ENCODE data around the gene LRRC45.
"Not testable (repeated sequence)": the region's sequence is repeated elsewhere in the genome, so short reads cannot be mapped to it uniquely, and the experiment has no call there.

LRRC45 gene

GRCh38 chr17:82036634-82037091 lies 13.6 kb downstream of the LRRC45 start:
- no peak for DNase-seq (ENCODE audit: low read depth)

DNA sequence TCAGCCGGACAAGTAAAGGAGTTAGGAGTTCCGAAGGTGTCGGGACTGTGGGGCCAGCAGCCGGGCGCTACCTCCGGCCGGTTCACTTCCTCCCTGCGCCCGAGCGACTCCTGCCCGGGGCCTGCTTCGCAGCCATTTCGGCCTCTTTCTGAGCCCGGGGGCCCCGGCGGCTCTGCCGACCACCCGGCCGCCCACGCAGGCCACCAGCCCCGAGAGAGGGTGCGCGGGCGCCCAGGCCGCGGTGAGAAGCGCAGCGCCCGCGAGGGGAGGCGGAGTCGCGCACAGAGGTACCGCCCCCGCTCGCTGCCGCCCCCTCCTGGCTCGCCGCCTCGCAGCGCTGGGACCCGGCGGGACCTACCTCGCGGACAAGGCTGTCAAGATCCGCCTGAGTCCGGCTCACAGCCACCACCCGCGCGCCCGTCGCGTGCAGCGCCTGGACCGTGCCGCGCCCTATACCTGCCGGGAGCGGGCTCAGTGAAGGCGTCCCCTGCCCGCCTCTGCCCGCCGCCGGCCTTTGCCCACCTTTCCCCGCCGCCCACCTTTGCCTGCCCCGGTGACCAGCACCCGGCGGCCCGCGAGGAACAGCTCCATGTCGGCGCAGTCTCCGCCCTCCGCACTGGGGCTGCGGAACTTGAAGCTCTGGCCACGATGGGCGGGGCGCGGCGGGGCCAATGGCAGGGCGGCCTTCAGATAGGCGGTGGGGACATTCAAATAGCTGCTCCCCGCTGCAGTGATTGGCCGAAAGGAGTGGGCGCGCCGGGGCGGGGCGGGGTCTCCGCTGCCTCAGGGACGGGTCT lies 14.2 kb downstream of the LRRC45 start, which contains the start of gene DCXR:
DCXR (minus strand) TSS at position 606 of the 797 bp plus-strand sequence; CDS start at position 591, 15 bp downstream.
- peak; percentile 83 for DNase-seq (ENCODE audit: low read depth)

DNA sequence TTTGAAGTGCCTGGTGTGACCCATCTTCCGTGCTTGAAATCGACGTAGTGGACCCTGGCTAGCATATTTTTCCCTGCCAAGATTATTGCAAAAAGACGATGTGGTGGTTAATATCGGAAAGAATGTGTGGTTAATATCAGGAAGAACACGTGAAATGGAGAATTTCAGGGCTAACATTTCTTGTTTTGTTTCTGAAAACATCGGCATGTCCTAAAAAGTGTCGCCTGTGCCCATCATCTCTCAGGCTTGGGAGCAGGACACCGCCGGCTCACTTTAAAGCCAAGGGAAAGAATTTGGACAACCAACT lies 14.7 kb downstream of the LRRC45 start:
- DNase-seq (ENCODE audit: low read depth): no peak

GRCh38 chr17:82038796-82039409 lies 15.8 kb downstream of the LRRC45 start:
- not testable (repeated sequence) for DNase-seq (ENCODE audit: low read depth)

DNA sequence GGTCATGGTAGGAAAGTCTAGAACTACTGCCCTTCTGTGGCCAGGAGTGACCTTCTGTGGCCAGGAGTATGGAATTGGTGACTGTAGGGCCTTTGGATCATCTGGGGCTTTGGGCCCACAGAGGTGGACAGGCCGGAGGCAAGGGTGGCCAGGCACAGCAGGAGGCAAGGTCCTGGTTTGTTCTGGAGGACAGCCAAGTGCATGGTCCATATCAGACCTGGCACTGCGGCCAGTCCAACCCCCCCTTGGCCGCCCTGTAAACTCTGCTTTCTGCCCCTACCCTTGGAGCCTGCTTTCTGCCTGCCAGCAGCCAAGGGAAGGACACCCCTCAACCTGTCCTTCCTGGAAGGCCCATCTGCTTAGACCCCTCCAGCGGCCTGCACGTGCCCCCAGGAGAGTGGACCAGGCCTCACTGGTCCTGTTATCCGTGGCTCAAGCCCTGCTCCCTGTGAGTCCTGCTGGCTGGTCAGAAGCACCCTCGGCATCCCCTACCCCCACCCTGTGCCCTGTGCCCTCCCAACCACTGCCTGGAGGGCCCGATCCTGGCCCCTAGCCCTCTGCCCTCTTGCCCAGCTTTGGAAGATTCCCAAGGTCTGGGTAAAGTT lies 16.7 kb downstream of the LRRC45 start:
- DNase-seq (ENCODE audit: low read depth): no peak

GRCh38 chr17:82041144-82041814 lies 18.2 kb downstream of the LRRC45 start:
- DNase-seq (ENCODE audit: low read depth): no peak

- no peak for DNase-seq (ENCODE audit: low read depth)
Measured at GRCh38 chr17:82042649-82043048, 19.5 kb downstream of the LRRC45 start.

DNA sequence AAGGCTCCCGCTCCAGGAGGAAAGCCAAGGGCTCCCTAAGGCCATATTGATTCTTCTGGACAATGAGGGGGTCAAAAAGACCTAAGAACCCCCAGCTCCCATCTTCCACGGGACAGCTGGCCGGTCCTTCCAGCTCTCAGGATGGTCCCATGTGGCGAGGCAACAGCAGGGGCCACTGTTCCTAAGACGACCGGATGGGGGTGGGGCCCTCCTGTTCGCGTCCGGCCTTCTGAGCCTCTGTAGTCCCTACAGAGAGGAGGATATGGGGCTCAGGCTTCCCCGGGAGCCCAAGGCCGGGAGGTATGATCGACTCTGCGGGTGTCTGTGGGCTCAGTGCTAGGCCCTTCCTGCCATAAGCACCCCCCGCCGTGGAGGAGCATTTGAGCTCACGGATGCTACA lies 20.4 kb downstream of the LRRC45 start:
- DNase-seq (ENCODE audit: low read depth): no peak

DNA sequence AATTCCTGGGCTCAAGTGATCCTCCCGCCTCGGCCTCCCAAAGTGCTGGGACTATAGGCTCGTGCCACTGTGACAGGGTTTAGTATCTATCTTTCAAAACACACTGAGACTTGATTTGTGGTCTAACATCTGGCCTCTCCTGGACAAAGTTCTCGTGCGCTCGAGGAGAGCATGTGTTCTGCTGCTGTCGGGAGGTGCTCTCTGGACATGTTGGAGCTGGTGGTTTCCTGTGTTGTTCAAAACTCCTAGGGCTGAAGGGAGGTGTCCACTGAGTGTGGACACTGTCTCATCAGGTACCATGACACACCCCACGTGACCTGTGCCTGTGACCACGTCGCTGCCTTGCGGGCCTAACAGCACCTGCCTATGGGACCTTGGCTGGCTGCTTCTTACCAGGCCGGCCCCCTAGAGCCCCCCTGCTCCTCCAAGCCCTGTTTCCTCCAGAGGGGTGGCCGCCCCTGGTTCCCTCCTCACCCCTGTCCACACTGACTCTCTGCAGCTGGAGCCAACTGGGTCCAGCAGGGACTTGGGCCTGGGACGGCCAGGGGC lies 22.9 kb downstream of the LRRC45 start:
- DNase-seq (ENCODE audit: low read depth): no peak

- DNase-seq (ENCODE audit: low read depth): no peak
Measured at GRCh38 chr17:82046903-82047302, 23.8 kb downstream of the LRRC45 start.

DNA sequence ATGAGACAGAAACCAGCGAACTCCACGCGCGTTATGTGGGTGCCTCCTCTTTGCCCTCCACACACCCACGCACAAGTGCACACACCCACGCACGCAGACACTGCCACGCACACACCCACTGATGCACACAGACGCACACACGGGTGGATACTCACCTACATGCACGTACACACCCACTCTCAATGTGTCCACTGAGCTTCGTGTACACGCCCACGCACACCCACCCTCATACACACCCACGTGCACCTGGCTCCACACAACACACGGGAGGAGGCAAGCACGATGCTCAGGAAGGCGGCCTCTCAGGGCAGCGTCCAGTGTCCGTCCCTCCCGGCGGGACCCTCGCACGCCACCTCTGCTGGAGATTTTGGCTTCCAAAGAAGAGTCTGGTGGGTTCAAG lies 24.3 kb downstream of the LRRC45 start:
- no peak for DNase-seq (ENCODE audit: low read depth)

GRCh38 chr17:82047914-82048570 lies 24.9 kb downstream of the LRRC45 start:
- no peak for DNase-seq (ENCODE audit: low read depth)

GRCh38 chr17:82048571-82048971 lies 25.5 kb downstream of the LRRC45 start:
- DNase-seq (ENCODE audit: low read depth): no peak

GRCh38 chr17:82049106-82049505 lies 26.0 kb downstream of the LRRC45 start:
- DNase-seq (ENCODE audit: low read depth): no peak

GRCh38 chr17:82049521-82049971 lies 26.4 kb downstream of the LRRC45 start:
- DNase-seq (ENCODE audit: low read depth): no peak

GRCh38 chr17:82050152-82050760 lies 27.2 kb downstream of the LRRC45 start:
- DNase-seq (ENCODE audit: low read depth): no peak

- no peak for DNase-seq (ENCODE audit: low read depth)
Measured at GRCh38 chr17:82050761-82051641, 27.9 kb downstream of the LRRC45 start.

DNA sequence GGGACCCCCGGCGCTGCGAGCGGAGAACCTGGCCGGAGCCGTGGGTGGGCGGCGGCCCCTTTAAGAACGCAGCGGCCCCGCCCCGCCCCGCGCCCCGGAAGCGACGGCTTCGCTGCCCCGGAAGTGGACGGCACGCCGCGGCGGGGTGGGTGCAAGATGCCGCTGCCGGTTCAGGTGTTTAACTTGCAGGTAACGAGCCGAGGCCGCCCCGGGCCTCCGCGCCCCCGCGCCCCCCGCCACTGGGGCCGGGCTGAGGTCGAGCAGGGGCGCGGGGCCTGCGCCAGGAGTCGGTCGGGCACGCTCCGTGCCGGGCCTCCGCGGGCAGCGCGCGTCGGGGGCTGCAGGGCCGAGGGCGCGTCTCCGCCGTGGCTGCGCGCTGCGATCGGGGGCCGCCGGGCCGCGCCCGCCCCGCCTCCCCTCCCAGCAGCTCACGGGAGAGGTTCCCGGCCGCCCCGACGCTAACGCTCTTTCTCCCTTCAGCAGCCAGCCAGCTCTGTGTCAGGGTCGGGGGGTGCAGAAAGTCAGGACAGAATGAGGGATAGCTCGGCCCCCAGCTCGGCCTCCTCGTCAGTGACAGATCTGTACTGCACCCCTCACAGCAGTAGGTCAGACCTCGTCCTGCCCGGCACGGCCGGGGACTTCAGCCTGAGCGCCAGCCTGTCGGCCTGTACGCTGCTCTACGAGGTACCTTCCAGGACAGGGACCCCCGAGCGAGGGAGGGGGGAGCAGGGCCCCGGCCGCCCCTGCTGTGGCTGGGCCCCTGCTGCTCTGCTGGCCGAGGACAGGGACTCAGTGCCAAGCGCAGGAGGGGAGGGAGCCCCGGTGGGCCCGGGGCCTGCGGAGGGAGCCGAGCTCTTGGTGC lies 28.9 kb downstream of the LRRC45 start, which contains the start of the genes GPS1 and RFNG:
GPS1 (plus strand) TSS at position 123 of the 862 bp plus-strand sequence; CDS start at position 157, 34 bp downstream.
RFNG (minus strand) TSS at position 36 of the 862 bp plus-strand sequence. CDS start 45 bp downstream, outside the sequence.
- peak; percentile 76 for DNase-seq (ENCODE audit: low read depth)

DNA sequence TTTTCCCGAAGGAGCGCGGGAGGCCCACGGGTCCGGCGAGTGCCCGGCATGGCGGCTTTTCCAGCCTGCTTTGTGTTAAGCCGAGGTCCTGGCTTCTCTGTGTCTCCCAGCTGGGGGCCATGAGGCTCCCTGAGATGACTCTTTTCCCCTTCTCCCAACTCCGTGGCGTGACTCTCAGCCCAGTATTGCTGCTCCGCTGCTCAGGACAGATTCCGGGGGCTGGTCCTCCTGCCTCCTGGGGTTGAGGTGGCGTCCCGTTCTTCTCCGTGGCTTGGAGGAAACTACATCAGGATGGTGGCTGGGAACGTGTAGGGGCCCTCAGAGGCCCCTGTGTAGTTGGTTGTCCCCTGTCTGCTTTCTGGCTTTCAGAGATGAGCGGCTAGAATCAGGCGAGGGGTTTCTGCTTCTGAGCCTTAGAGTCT lies 29.5 kb downstream of the LRRC45 start:
- DNase-seq (ENCODE audit: low read depth): no peak
